ENCODE data around the gene CDKN1A.

- no peak for TF ChIP-seq BRCA1 (IDR thresholded peaks at IDR 0.05; ENCODE audit: low read depth, low read length)
- no peak for TF ChIP-seq POLR2A (IDR thresholded peaks at IDR 0.05; ENCODE audit: low read depth, low read length)
- TF ChIP-seq CTCF (IDR thresholded peaks at IDR 0.05 in 2 of 3, conservative IDR thresholded peaks at IDR 0.05 in 1 of 3; ENCODE audit: control insufficient read depth in 2 of 3, extremely low read depth in 1 of 3, insufficient read depth in 1 of 3, low read depth in 3 of 3, low read length in 3 of 3), result no peak
- no peak for TF ChIP-seq MTA2 (IDR thresholded peaks at IDR 0.05; ENCODE audit: low read depth)
- no peak for TF ChIP-seq EZH2 (IDR thresholded peaks at IDR 0.05; ENCODE audit: borderline replicate concordance, control insufficient read depth, low read depth, low read length)
- TF ChIP-seq CHD2 (IDR thresholded peaks at IDR 0.05; ENCODE audit: borderline replicate concordance, low read depth, low read length), result no peak
- TF ChIP-seq HCFC1 (IDR thresholded peaks at IDR 0.05; ENCODE audit: low read length), result no peak
Measured at GRCh38 chr6:36649701-36650484, 28.6 kb upstream of the CDKN1A start.
